Osteoblast (primary cell): ENCODE results near the gene PNMA6F. TPM values are rescaled to one million over a fixed set of nuclear protein-coding genes. Genes with fewer than 3 reads are reported as not detected.

ENCODE experiments used
- DNase-seq: peaks from one replicate; pipeline ENCODE4 v3.0.0; 2011; ENCODE audit warnings: low spot score, mixed read lengths; ENCODE audit not compliant: insufficient read length; ENCODE audit errors: missing footprints
- H2AFZ ChIP-seq: 2 replicates; pipeline ENCODE4 v1.6.0; 2011; ENCODE audit warnings: mild to moderate bottlenecking, low read length
- H3K27ac ChIP-seq: 2 replicates; pipeline ENCODE4 v1.5.1; 2011; ENCODE audit warnings: mild to moderate bottlenecking, low read depth, low read length, moderate library complexity
- H3K27me3 ChIP-seq: 2 replicates; pipeline ENCODE4 v1.6.0; 2012; ENCODE audit warnings: mild to moderate bottlenecking, control low read depth, inconsistent platforms, low read length, moderate library complexity; ENCODE audit not compliant: insufficient read depth
- H3K36me3 ChIP-seq: 2 replicates; pipeline ENCODE4 v1.5.1; 2011; ENCODE audit warnings: mild to moderate bottlenecking, low read length, control low read depth, moderate library complexity; ENCODE audit not compliant: insufficient read depth
- H3K4me1 ChIP-seq: 2 replicates; pipeline ENCODE4 v1.5.1; 2011; ENCODE audit warnings: mild to moderate bottlenecking, low read length, control low read depth, moderate library complexity; ENCODE audit not compliant: insufficient read depth
- H3K4me2 ChIP-seq: 2 replicates; pipeline ENCODE4 v1.6.0; 2011; ENCODE audit warnings: mild to moderate bottlenecking, low read length; ENCODE audit not compliant: insufficient read depth
- H3K4me3 ChIP-seq: fragments of 200-600 bp; sonication (generic); 3 replicates; pipeline ENCODE4 v1.5.1; 2012; ENCODE audit warnings: mild to moderate bottlenecking, low read length, inconsistent platforms; ENCODE audit not compliant: insufficient read depth
- H3K79me2 ChIP-seq: 2 replicates; pipeline ENCODE4 v1.6.0; 2012; ENCODE audit warnings: mild to moderate bottlenecking, low read length, control low read depth, inconsistent platforms; ENCODE audit not compliant: insufficient read depth
- H3K9me3 ChIP-seq: 2 replicates; pipeline ENCODE4 v1.5.1; 2011; ENCODE audit warnings: low read depth, low read length, control low read depth
- H4K20me1 ChIP-seq: 2 replicates; pipeline ENCODE4 v1.6.0; 2012; ENCODE audit warnings: mild to moderate bottlenecking, low read length, control low read depth; ENCODE audit not compliant: insufficient read depth
- CTCF ChIP-seq: IDR thresholded peaks from 2 replicates; pipeline ENCODE4 v1.5.1; 2011; ENCODE audit warnings: mild to moderate bottlenecking, low read depth, low read length, moderate library complexity; ENCODE audit errors: extremely low read depth
- total RNA-seq: library from RNA; depleted of rRNA; stranded (reverse); fragments of >200 nt; gene quantifications from 2 replicates; pipeline ENCODE4 v1.2.3, GENCODE V29; 2012

Gene PNMA6F
- total RNA-seq, 1 donor = not detected

DNA sequence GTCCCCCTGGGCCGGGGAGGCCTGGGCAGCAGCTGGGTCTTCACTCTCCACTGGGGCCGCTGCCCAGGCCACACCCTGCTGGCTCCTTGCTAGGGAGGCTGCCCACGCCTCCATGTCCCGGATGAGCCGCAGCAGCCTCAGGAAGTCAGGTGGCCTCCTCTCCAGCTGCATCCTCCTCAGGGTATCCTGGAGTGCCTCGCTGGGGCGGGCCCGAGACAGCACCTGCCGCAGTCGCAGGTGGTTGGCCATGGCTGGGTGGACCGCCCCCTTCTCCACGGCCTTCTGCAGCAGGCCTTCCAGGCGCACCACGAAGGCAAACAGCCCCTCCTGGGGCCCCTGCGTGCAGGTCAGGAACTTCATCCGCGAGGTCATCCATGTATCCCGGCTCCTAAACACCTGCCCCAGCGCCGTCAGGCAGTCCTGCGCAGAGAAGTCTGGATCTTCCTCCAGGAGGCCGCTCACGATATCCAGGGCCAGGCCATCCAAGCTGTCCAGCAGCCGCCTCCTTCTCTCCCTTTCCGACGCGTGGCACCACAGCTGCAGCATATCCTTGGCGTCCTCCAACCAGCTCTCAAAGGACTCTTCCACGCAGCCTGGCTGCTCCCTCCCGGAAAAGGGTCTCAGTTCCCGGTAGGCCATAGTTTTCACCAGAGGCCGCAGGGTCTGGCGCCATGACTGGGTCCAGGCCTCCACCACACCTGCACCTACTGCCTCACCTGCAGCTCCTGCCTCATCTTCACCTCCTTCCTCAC is 2.1 kb downstream of the PNMA6F start:
- Histone ChIP-seq H3K9me3 (no peaks in the 10 kb centered on the region), H3K36me3 (no peaks in the 10 kb centered on the region), H2AFZ (no peak overlapping the region), H3K4me2 (no peak overlapping the region), H4K20me1 (no peaks in the 10 kb centered on the region), H3K4me3 (no peak overlapping the region), H3K27me3 (peaks cover 9% of the 10 kb centered on the region), H3K79me2 (no peaks in the 10 kb centered on the region), H3K27ac (no peak overlapping the region), H3K4me1 (no peaks in the 10 kb centered on the region)
- TF ChIP-seq CTCF = no peak
- DNase-seq = peak; percentile 34

DNA sequence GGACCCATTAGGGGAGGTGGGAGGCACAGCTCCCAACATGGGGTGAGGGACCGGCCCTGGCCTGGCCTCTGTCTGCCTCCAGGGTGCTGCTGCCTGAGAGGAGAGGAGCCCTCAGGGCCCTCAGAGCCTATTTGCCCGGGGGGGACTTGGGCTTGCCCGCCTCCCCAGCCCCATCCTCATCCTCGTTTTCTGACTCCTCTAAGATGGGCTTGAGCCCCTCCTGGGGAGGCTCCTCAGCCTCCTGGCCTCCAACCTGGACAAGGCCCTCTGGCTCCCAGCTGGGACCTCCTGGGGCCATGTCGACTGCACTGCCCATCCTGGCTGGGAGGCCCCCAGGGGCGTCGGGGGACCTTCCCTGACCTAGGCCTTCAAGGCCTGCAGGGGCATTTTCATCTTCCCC is 2.8 kb downstream of the PNMA6F start:
- Histone ChIP-seq H3K4me3 (no peak overlapping the region), H2AFZ (no peak overlapping the region), H3K4me2 (no peak overlapping the region), H3K27me3 (peaks cover 8% of the 10 kb centered on the region), H3K79me2 (no peaks in the 10 kb centered on the region), H3K36me3 (no peaks in the 10 kb centered on the region), H3K27ac (no peak overlapping the region), H3K9me3 (no peaks in the 10 kb centered on the region), H4K20me1 (no peaks in the 10 kb centered on the region), H3K4me1 (no peaks in the 10 kb centered on the region)
- no peak for TF ChIP-seq CTCF
- peak; percentile 62 for DNase-seq

GRCh38 chrX:153317996-153318722 is 3.4 kb downstream of the PNMA6F start:
- no peak overlapping the region for H3K4me3 ChIP-seq
- TF ChIP-seq CTCF = no peak
- no peak overlapping the region for H3K4me2 ChIP-seq
- H3K27ac ChIP-seq = no peak overlapping the region
- no peaks in the 10 kb centered on the region for H3K4me1 ChIP-seq
- no peaks in the 10 kb centered on the region for H3K79me2 ChIP-seq
- peak; percentile 62 for DNase-seq
- H3K36me3 ChIP-seq = no peaks in the 10 kb centered on the region
- peaks cover 8% of the 10 kb centered on the region for H3K27me3 ChIP-seq
- H2AFZ ChIP-seq = no peak overlapping the region
- no peaks in the 10 kb centered on the region for H4K20me1 ChIP-seq
- no peaks in the 10 kb centered on the region for H3K9me3 ChIP-seq

GRCh38 chrX:153317306-153317705 is 4.3 kb downstream of the PNMA6F start:
- no peak overlapping the region for H3K27ac ChIP-seq

More at GRCh38 chrX:153317306-153317705, 4.3 kb downstream of the PNMA6F start:
- no peaks in the 10 kb centered on the region for H4K20me1 ChIP-seq
- H3K4me1 ChIP-seq = no peaks in the 10 kb centered on the region
- no peak overlapping the region for H3K4me2 ChIP-seq
- H3K9me3 ChIP-seq = no peaks in the 10 kb centered on the region
- H3K79me2 ChIP-seq = no peaks in the 10 kb centered on the region
- no peak overlapping the region for H2AFZ ChIP-seq
- no peak for TF ChIP-seq CTCF
- H3K36me3 ChIP-seq = no peaks in the 10 kb centered on the region
- peak; percentile 56 for DNase-seq
- H3K27me3 ChIP-seq = peaks cover 8% of the 10 kb centered on the region
- H3K4me3 ChIP-seq = no peak overlapping the region
